ENCODE results near the gene MAP4K3. TPM values are rescaled to one million over a fixed set of nuclear protein-coding genes. Genes with fewer than 3 reads are reported as not detected.

MAP4K3 gene
- total and polyA plus RNA-seq, 9 of the 15 experiments (the other 6 are each of a cell fraction or from before 2014, with no cell fraction given) = 3.1 to 30.0 (median 16.9) TPM

DNA sequence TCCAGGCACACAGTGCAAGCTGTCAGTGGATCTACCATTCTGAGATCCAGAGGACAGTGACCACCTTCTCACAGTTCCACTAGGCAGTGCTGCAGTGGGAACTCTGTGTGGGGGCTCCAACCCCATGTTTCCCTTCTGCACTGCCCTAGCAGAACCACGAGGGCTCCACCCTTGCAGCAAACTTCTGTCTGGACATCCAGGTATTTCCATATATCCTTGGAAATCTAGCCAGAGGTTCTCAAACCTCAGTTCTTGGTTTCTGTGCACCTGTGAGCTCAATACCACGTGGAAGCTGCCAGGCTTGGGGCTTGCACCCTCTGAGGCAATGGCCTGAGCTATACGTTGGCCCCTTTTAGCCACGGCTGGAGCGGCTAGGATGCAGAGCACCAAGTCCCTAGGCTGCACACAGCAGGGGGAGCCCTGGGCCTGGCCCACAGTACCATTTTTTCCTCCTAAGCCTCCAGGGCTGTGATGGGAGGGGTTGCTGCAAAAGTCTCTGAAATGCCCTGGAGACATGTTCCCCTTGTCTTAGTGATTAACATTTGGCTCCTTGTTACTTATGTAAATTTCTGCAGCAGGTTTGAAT is 77.5 kb downstream of the MAP4K3 start:
- no TSS peak for BruUV-seq (replicated peaks)
- H2AFZ ChIP-seq (ENCODE audit: low read depth, low read length) = no peak overlapping the region
- no peak overlapping the region for H3K4me2 ChIP-seq (ENCODE audit: insufficient read depth, low read length)
- no peaks in the 10 kb centered on the region for H4K20me1 ChIP-seq (replicated peaks; ENCODE audit: control insufficient read depth, insufficient read depth, low read length)
- ChIA-PET POLR2A (no interaction called here), CTCF (ENCODE audit: low intra/inter-chr PET ratio) (no interaction called here)
- H3K9ac ChIP-seq (ENCODE audit: insufficient read depth in 1 of 2, low read depth in 2 of 2, low read length in 2 of 2) = no peak overlapping the region
- FAIRE-seq (no peak), ATAC-seq (no peak), DNase-seq (ENCODE audit: extremely low read depth in 1 of 4, low spot score in 3 of 4) (no peak)
- H3K4me1 ChIP-seq (replicated peaks in 1 of 2; ENCODE audit: control insufficient read depth in 2 of 2, insufficient read depth in 2 of 2, low read length in 2 of 2) = no peaks in the 10 kb centered on the region
- 97% methylated on average over 5 of the region's 5 CpGs for WGBS (ENCODE audit: insufficient coverage, low coverage, missing lambda C conversion rate)
- intact Hi-C loops (cut with micrococcal nuclease) (no loop called here), in situ Hi-C loops (cut with MboI) (no loop called here)
- no peaks in the 10 kb centered on the region for H3K27me3 ChIP-seq (ENCODE audit: control insufficient read depth in 2 of 2, insufficient read depth in 2 of 2, low read length in 2 of 2)
- H3K36me3 ChIP-seq (ENCODE audit: control insufficient read depth, insufficient read depth, low read length) = peaks cover 15% of the 10 kb centered on the region; the same call in 1 of the 3 replicates
- H3K9me3 ChIP-seq (replicated peaks; ENCODE audit: control insufficient read depth, insufficient read depth, low read depth, low read length) = peaks cover 25% of the 10 kb centered on the region
- no peak overlapping the region for H3K27ac ChIP-seq (ENCODE audit: extremely low read depth, low read depth, low read length)
- H3K79me2 ChIP-seq (ENCODE audit: control insufficient read depth, insufficient read depth, low read length) = peaks cover 20% of the 10 kb centered on the region
- no peaks in the 10 kb centered on the region for H3K9me1 ChIP-seq (ENCODE audit: control insufficient read depth, insufficient read depth, low read length)
- no peak overlapping the region for H3K4me3 ChIP-seq
- TF ChIP-seq, protein P1, sequence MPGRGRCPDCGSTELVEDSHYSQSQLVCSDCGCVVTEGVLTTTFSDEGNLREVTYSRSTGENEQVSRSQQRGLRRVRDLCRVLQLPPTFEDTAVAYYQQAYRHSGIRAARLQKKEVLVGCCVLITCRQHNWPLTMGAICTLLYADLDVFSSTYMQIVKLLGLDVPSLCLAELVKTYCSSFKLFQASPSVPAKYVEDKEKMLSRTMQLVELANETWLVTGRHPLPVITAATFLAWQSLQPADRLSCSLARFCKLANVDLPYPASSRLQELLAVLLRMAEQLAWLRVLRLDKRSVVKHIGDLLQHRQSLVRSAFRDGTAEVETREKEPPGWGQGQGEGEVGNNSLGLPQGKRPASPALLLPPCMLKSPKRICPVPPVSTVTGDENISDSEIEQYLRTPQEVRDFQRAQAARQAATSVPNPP (IDR thresholded peaks at IDR 0.05; ENCODE audit: borderline replicate concordance, insufficient read depth, insufficient read length) = no peak
- peak; percentile 74 for TF ChIP-seq ZFP36 (IDR thresholded peaks at IDR 0.05; ENCODE audit: low read depth, low read length, partially characterized antibody)
- peak; percentile 95 for TF ChIP-seq TRIM28 (IDR thresholded peaks at IDR 0.05)
- no peak for TF ChIP-seq HINFP (tag; conservative IDR thresholded peaks at IDR 0.05; ENCODE audit: low read depth)
- no peak for TF ChIP-seq PRPF4 (IDR thresholded peaks at IDR 0.05; ENCODE audit: insufficient read depth, low read depth, low read length, poor library complexity, severe bottlenecking)
- no peak for TF ChIP-seq TSHZ1 (CRISPR knock-in tag; IDR thresholded peaks at IDR 0.05)
- no peak for TF ChIP-seq HDAC6 (IDR thresholded peaks at IDR 0.05; ENCODE audit: low read depth, low read length)
- TF ChIP-seq HMGN3 (IDR thresholded peaks at IDR 0.05; ENCODE audit: borderline replicate concordance, extremely low read depth, insufficient read length, low read depth, low read length) = no peak
- no peak for TF ChIP-seq ARID1B (IDR thresholded peaks at IDR 0.05)
- TF ChIP-seq, protein P2, sequence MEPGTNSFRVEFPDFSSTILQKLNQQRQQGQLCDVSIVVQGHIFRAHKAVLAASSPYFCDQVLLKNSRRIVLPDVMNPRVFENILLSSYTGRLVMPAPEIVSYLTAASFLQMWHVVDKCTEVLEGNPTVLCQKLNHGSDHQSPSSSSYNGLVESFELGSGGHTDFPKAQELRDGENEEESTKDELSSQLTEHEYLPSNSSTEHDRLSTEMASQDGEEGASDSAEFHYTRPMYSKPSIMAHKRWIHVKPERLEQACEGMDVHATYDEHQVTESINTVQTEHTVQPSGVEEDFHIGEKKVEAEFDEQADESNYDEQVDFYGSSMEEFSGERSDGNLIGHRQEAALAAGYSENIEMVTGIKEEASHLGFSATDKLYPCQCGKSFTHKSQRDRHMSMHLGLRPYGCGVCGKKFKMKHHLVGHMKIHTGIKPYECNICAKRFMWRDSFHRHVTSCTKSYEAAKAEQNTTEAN (CRISPR knock-in tag; IDR thresholded peaks at IDR 0.05) = no peak
- no peak for TF ChIP-seq RBBP5 (IDR thresholded peaks at IDR 0.05; ENCODE audit: borderline replicate concordance, insufficient read depth, low read length, poor library complexity, severe bottlenecking)
- TF ChIP-seq ZNF79 (CRISPR knock-in tag; IDR thresholded peaks at IDR 0.05; ENCODE audit: low read depth) = no peak
